HepG2 (cell line): Measurements from ENCODE around the gene HSPE1. TPM values are rescaled to one million over a fixed set of nuclear protein-coding genes. Genes with fewer than 3 reads are reported as not detected.

ENCODE experiments used
- ATAD3A ChIP-seq: sonication (generic); formaldehyde crosslinking; IDR thresholded peaks from 2 replicates; pipeline ENCODE4 v1.4.0; 2020; ENCODE audit warnings: missing genetic modification reagents
- DZIP1 ChIP-seq: sonication (generic); formaldehyde crosslinking; IDR thresholded peaks from 2 replicates; pipeline ENCODE4 v1.5.0; 2020; ENCODE audit warnings: mild to moderate bottlenecking, missing genetic modification reagents
- ELK4 ChIP-seq: sonication (generic); formaldehyde crosslinking; IDR thresholded peaks from 2 replicates; pipeline ENCODE4 v1.9.0; 2021; ENCODE audit warnings: missing genetic modification reagents, borderline replicate concordance
- HNRNPH1 ChIP-seq: fragments of 200-400 bp; formaldehyde crosslinking; optimal IDR thresholded peaks from 2 replicates; pipeline ENCODE3; 2017; ENCODE audit warnings: mild to moderate bottlenecking, low read depth, low read length
- IKZF5 ChIP-seq: IDR thresholded peaks from 2 replicates; pipeline ENCODE4 v1.6.1; 2018; ENCODE audit warnings: missing genetic modification reagents, mild to moderate bottlenecking, missing compliant biosample characterization
- MATR3 ChIP-seq: sonication (generic); formaldehyde crosslinking; IDR thresholded peaks from 2 replicates; pipeline ENCODE4 v1.4.0; 2020; ENCODE audit warnings: missing genetic modification reagents
- MBNL3 ChIP-seq: fragments of 250-450 bp; sonication (Bioruptor Pico); conservative IDR thresholded peaks from 2 replicates; pipeline ENCODE4 v1.8.0; 2022; ENCODE audit warnings: mild to moderate bottlenecking, inconsistent platforms
- POLR2G ChIP-seq: fragments of 200-400 bp; formaldehyde crosslinking; IDR thresholded peaks from 2 replicates; pipeline ENCODE4 v1.6.1; 2018; ENCODE audit warnings: mild to moderate bottlenecking, low read depth, low read length, moderate library complexity
- PRDM15 ChIP-seq: sonication (generic); formaldehyde crosslinking; IDR thresholded peaks from 2 replicates; pipeline ENCODE4 v1.4.0; 2020; ENCODE audit warnings: missing genetic modification reagents
- RBFOX2 ChIP-seq: fragments of 200-400 bp; formaldehyde crosslinking; IDR thresholded peaks from 2 replicates; pipeline ENCODE4 v1.6.1; 2017; ENCODE audit warnings: low read depth, mild to moderate bottlenecking, low read length
- RBM22 ChIP-seq: fragments of 200-400 bp; formaldehyde crosslinking; optimal IDR thresholded peaks from 2 replicates; pipeline ENCODE3; 2017; ENCODE audit warnings: mild to moderate bottlenecking, low read length, moderate library complexity
- SCMH1 ChIP-seq: sonication (generic); formaldehyde crosslinking; IDR thresholded peaks from 2 replicates; pipeline ENCODE4 v1.9.0; 2021; ENCODE audit warnings: missing genetic modification reagents, mild to moderate bottlenecking, borderline replicate concordance
- STAT6 ChIP-seq: sonication (generic); formaldehyde crosslinking; IDR thresholded peaks from 2 replicates; pipeline ENCODE4 v1.4.0; 2020; ENCODE audit warnings: missing genetic modification reagents, mild to moderate bottlenecking, borderline replicate concordance
- ZC3H4 ChIP-seq: sonication (generic); formaldehyde crosslinking; IDR thresholded peaks from 2 replicates; pipeline ENCODE4 v1.4.0; 2020; ENCODE audit warnings: missing genetic modification reagents, borderline replicate concordance
- ZEB1 ChIP-seq: IDR thresholded peaks from 2 replicates; pipeline ENCODE4 v1.6.1; 2012; ENCODE audit warnings: mild to moderate bottlenecking, low read depth, inconsistent platforms; ENCODE audit not compliant: insufficient replicate concordance
- ZMYM3 ChIP-seq: sonication (generic); formaldehyde crosslinking; IDR thresholded peaks from 2 replicates; pipeline ENCODE4 v1.5.1; 2020; ENCODE audit warnings: mild to moderate bottlenecking, missing genetic modification reagents
- ZNF333 ChIP-seq: sonication (generic); formaldehyde crosslinking; IDR thresholded peaks from 2 replicates; pipeline ENCODE4 v1.4.0; 2020; ENCODE audit warnings: mild to moderate bottlenecking, missing genetic modification reagents, borderline replicate concordance
- ZNF878 ChIP-seq: sonication (generic); formaldehyde crosslinking; IDR thresholded peaks from 2 replicates; pipeline ENCODE4 v1.8.1; 2023; ENCODE audit warnings: mild to moderate bottlenecking, missing genetic modification reagents, moderate library complexity
- polyA plus RNA-seq, 8 experiments: library from polyadenylated mRNA; depleted of rRNA in 3 of 8; stranded (reverse) in 7 of 8; unstranded in 1 of 8; fragments of >200 nt; fragmentation: Illumina TruSeq in 4 of 8; extraction: Trizol in 4 of 8; gene quantifications; 2 replicates each; pipeline versions ENCODE4 v1.2.1 to v1.2.3, GENCODE V29; 2011 to 2016; ENCODE audit warnings: low read depth in 4 of 8, missing spikeins in 1 of 8, mixed read lengths in 1 of 8; ENCODE audit not compliant: insufficient read depth in 1 of 8
- total RNA-seq, 5 experiments: library from RNA; depleted of rRNA; stranded (reverse); fragments of >200 nt; fragmentation: Illumina TruSeq; extraction: Trizol; gene quantifications; 2 replicates each; pipeline ENCODE4 v1.2.3, GENCODE V29; 2016; ENCODE audit warnings: low read depth in 1 of 5

Gene HSPE1
- total and polyA plus RNA-seq, 2 of the 13 experiments (the other 11 are each of a cell fraction or from before 2014, with no cell fraction given), result 244 to 823 TPM

GRCh38 chr2:197515739-197516392 lies 15.7 kb downstream of the HSPE1 start, which contains the start of gene MOB4 (continued):
- TF ChIP-seq PRDM15 (CRISPR knock-in tag) (peak; percentile 37), HNRNPH1 (peak; percentile 49), POLR2G (peak; percentile 98), RBM22 (no peak), SCMH1 (no peak), ATAD3A (CRISPR knock-in tag) (no peak), ZEB1 (peak; percentile 25), ZNF878 (CRISPR knock-in tag) (peak; percentile 96), ELK4 (no peak), ZMYM3 (CRISPR knock-in tag) (peak; percentile 93), ZC3H4 (CRISPR knock-in tag) (no peak; the same call in 1 of the 2 replicates), STAT6 (CRISPR knock-in tag) (peak; percentile 98), ZNF333 (CRISPR knock-in tag) (no peak), MATR3 (CRISPR knock-in tag) (peak; percentile 49; the same call in 1 of the 2 replicates), MBNL3 (CRISPR knock-in tag) (no peak), DZIP1 (CRISPR knock-in tag) (no peak), IKZF5 (CRISPR knock-in tag) (peak; percentile 99), RBFOX2 (peak; percentile 99)
